Peyer's patch (tissue), 4 donors: ENCODE measurements around the gene ELFN2.

ENCODE experiments used
- POLR2A ChIP-seq, 2 donors: fragments of 450-650 bp; IDR thresholded peaks; one replicate each; pipeline ENCODE4 v1.5.1; 2017; ENCODE audit warnings: antibody characterized with exemption in 2 of 2, mild to moderate bottlenecking in 2 of 2, moderate library complexity in 2 of 2
- TF ChIP-seq, protein P1 (sequence below), 6 experiments: fragments of 450-650 bp in 4 of 6; fragments of 200-600 bp in 2 of 6; sonication (generic) in 1 of 6; IDR thresholded peaks; one replicate each; pipeline ENCODE4 v1.5.1; 2017 to 2019; ENCODE audit warnings: antibody characterized with exemption in 6 of 6, mild to moderate bottlenecking in 3 of 6, moderate library complexity in 1 of 6

DNA sequence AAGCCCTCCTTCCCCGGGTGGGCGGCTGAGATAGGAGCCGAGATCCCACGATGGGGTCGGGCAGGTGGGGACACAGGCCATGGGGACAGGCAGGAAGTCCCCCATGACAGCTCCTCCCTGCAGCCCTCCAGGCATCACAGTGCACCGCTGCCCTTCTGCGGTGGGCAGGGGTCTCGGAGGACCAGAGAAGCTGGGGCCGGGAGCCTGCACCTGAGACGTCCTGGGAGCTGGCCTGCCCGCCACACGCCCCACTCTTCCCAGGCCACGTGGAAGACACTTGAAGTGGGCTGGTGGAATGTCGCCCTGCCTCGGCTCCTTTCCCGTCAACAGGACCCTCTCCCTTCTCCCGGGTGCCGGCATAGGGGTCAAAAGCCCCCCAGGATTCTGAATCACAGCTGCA lies 55.4 kb downstream of the ELFN2 start:
- TF ChIP-seq, protein P1, sequence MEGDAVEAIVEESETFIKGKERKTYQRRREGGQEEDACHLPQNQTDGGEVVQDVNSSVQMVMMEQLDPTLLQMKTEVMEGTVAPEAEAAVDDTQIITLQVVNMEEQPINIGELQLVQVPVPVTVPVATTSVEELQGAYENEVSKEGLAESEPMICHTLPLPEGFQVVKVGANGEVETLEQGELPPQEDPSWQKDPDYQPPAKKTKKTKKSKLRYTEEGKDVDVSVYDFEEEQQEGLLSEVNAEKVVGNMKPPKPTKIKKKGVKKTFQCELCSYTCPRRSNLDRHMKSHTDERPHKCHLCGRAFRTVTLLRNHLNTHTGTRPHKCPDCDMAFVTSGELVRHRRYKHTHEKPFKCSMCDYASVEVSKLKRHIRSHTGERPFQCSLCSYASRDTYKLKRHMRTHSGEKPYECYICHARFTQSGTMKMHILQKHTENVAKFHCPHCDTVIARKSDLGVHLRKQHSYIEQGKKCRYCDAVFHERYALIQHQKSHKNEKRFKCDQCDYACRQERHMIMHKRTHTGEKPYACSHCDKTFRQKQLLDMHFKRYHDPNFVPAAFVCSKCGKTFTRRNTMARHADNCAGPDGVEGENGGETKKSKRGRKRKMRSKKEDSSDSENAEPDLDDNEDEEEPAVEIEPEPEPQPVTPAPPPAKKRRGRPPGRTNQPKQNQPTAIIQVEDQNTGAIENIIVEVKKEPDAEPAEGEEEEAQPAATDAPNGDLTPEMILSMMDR (IDR thresholded peaks at IDR 0.05) = no peak
- no peak for TF ChIP-seq POLR2A (IDR thresholded peaks at IDR 0.05)
